Neuronal stem cell (in vitro differentiated cells): ENCODE measurements around the gene OBP2A.
A peak's percentile ranks its signal among the peaks of the same experiment; 100 is the strongest.

Experiments used
- DNase-seq: peaks from one replicate; pipeline ENCODE4 v3.0.0-alpha.2; 2013; ENCODE audit warnings: low spot score
- H2AFZ ChIP-seq: one replicate; pipeline ENCODE4 v1.6.1; 2013; ENCODE audit warnings: mild to moderate bottlenecking, low read length, inconsistent platforms
- H2AK5ac ChIP-seq: 2 replicates; pipeline ENCODE4 v1.6.1; 2013; ENCODE audit warnings: low read depth, mild to moderate bottlenecking, inconsistent platforms, low read length, moderate library complexity, mixed read lengths
- H2BK120ac ChIP-seq: 2 replicates; pipeline ENCODE4 v1.6.1; 2013; ENCODE audit warnings: low read depth, mild to moderate bottlenecking, inconsistent platforms, low read length, moderate library complexity, mixed read lengths
- H2BK12ac ChIP-seq: one replicate; pipeline ENCODE4 v1.6.1; 2013; ENCODE audit warnings: low read length, inconsistent platforms
- H2BK15ac ChIP-seq: 2 replicates; pipeline ENCODE4 v1.6.1; 2013; ENCODE audit warnings: mild to moderate bottlenecking, low read length, inconsistent platforms, mixed read lengths
- H2BK5ac ChIP-seq: one replicate; pipeline ENCODE4 v1.6.1; 2013; ENCODE audit warnings: inconsistent platforms, mild to moderate bottlenecking, low read length, moderate library complexity
- H3K14ac ChIP-seq: one replicate; pipeline ENCODE4 v1.6.1; 2013; ENCODE audit warnings: low read length, inconsistent platforms
- H3K18ac ChIP-seq: 2 replicates; pipeline ENCODE4 v1.6.1; 2013; ENCODE audit warnings: low read length, inconsistent platforms
- H3K23ac ChIP-seq: 2 replicates; pipeline ENCODE4 v1.6.1; 2013; ENCODE audit warnings: low read depth, mild to moderate bottlenecking, mixed read lengths, low read length, inconsistent platforms; ENCODE audit not compliant: poor library complexity
- H3K27ac ChIP-seq: replicated peaks from 3 replicates; pipeline ENCODE4 v1.5.1; 2013; ENCODE audit warnings: low read length, inconsistent platforms
- H3K27me3 ChIP-seq, 3 experiments: 2 replicates each; pipeline ENCODE4 v1.6.1; 2013; ENCODE audit warnings: low read length in 3 of 3, mild to moderate bottlenecking in 2 of 3, inconsistent platforms in 1 of 3, low read depth in 1 of 3, mixed read lengths in 1 of 3, moderate library complexity in 1 of 3; ENCODE audit not compliant: control insufficient read depth in 3 of 3, insufficient read depth in 3 of 3
- H3K36me3 ChIP-seq, 2 donors: replicated peaks in 1 of 2; 2 replicates each; pipeline ENCODE4 v1.6.1; 2013; ENCODE audit warnings: low read length in 2 of 2; ENCODE audit not compliant: control insufficient read depth in 2 of 2, insufficient read depth in 2 of 2
- H3K4ac ChIP-seq: 2 replicates; pipeline ENCODE4 v1.6.1; 2013; ENCODE audit warnings: inconsistent platforms, mild to moderate bottlenecking, low read length, moderate library complexity
- H3K4me1 ChIP-seq, 2 donors: 1 replicate in 1 of 2; 2 replicates in 1 of 2; pipeline ENCODE4 v1.6.1; 2013; ENCODE audit warnings: low read length in 2 of 2, low read depth in 1 of 2; ENCODE audit not compliant: control insufficient read depth in 2 of 2, insufficient read depth in 1 of 2
- H3K4me2 ChIP-seq: one replicate; pipeline ENCODE4 v1.6.1; 2013; ENCODE audit warnings: mild to moderate bottlenecking, low read length, inconsistent platforms; ENCODE audit not compliant: insufficient read depth, poor library complexity, severe bottlenecking
- H3K4me3 ChIP-seq, 2 donors: 2 replicates each; pipeline ENCODE4 v1.5.1; 2013; ENCODE audit warnings: low read length in 2 of 2, mild to moderate bottlenecking in 2 of 2, inconsistent platforms in 1 of 2, moderate library complexity in 1 of 2
- H3K79me1 ChIP-seq: one replicate; pipeline ENCODE4 v1.6.1; 2013; ENCODE audit warnings: low read depth, mild to moderate bottlenecking, inconsistent platforms, low read length, moderate library complexity
- H3K9ac ChIP-seq: one replicate; pipeline ENCODE4 v1.6.1; 2013; ENCODE audit warnings: mild to moderate bottlenecking, low read depth, low read length, inconsistent platforms; ENCODE audit not compliant: poor library complexity
- H3K9me3 ChIP-seq, 2 donors: replicated peaks in 1 of 2; 2 replicates each; pipeline versions ENCODE3 to v1.6.1; 2013; ENCODE audit warnings: low read length in 2 of 2, mild to moderate bottlenecking in 2 of 2, inconsistent platforms in 1 of 2, low read depth in 1 of 2, mixed read lengths in 1 of 2, moderate library complexity in 1 of 2; ENCODE audit not compliant: control insufficient read depth in 2 of 2, insufficient read depth in 1 of 2
- H4K8ac ChIP-seq: one replicate; pipeline ENCODE4 v1.6.1; 2013; ENCODE audit warnings: low read depth, mild to moderate bottlenecking, inconsistent platforms, low read length, moderate library complexity
- H4K91ac ChIP-seq: one replicate; pipeline ENCODE4 v1.6.1; 2013; ENCODE audit warnings: low read length, low read depth, mild to moderate bottlenecking, inconsistent platforms; ENCODE audit not compliant: poor library complexity
- whole genome bisulfite sequencing, 2 donors: extraction: QIAGEN DNeasy Blood & Tissue Kit; methylation state at CpG; one replicate each; pipeline ENCODE4 v1.1.7; 2013; ENCODE audit warnings: missing lambda C conversion rate in 2 of 2, mixed read lengths in 1 of 2; ENCODE audit not compliant: insufficient read length in 2 of 2, insufficient replicate concordance in 1 of 2; ENCODE audit errors: extremely low coverage in 2 of 2; 5-methylcytosine and 5-hydroxymethylcytosine counted together

Gene OBP2A

DNA sequence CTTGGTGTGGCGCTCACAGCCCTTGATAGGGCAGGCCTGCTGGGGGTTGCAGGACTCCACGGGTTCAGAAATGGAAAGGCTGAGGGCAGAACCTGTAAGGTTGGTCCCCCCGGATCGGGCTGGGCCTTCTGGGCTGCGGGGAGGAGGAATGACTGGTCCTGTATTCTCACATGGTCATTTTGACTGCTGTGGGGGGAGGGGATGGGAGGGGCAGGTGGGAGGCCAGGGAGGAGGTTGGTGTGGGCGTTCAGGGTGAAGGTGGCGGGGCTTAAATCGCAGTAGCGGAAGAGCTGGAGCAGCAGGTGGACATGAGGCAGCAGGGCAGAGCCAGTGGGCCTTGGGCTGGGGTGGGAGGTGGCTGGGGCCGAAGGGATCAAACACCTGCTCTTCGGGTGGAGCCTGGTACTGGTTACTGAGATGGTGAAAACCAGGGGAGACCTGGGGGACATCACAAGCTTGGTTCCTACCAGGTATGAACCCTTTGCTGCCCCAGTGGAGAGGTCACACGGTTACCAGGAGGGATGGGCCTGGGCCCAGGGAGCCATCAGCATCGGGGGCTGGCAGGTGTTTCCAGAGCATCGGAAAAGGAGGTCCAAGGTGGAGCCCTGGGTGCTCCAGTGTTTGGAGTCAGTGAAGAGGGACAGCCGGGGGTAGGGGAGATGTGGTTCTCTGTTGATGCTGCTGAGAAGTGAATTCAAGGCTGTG, 43.6 kb upstream of the OBP2A start:
- no peak overlapping the region for H4K91ac ChIP-seq
- H2AK5ac ChIP-seq, result no peak overlapping the region
- H3K9ac ChIP-seq, result no peak overlapping the region
- H3K4me2 ChIP-seq, result no peak overlapping the region
- no peak overlapping the region for H2AFZ ChIP-seq
- H2BK12ac ChIP-seq, result no peak overlapping the region
- H2BK120ac ChIP-seq, result no peak overlapping the region
- WGBS, 2 donors, result no CpG with 5 or more reads among the region's 15 CpGs
- H3K27me3 ChIP-seq, result no peaks in the 10 kb centered on the region
- peaks cover 34 to 41% of the 10 kb centered on the region in 2 donors for H3K36me3 ChIP-seq
- peaks cover 18% of the 10 kb centered on the region for H3K79me1 ChIP-seq
- peak overlapping the region in 1 of 2 donors; percentile 84 for H3K4me3 ChIP-seq
- no peak overlapping the region for H4K8ac ChIP-seq
- DNase-seq, result no peak
- H3K4ac ChIP-seq, result no peak overlapping the region
- no peak overlapping the region for H3K14ac ChIP-seq
- H2BK5ac ChIP-seq, result no peak overlapping the region
- H3K18ac ChIP-seq, result no peak overlapping the region
- H3K4me1 ChIP-seq, result peaks cover 17 to 18% of the 10 kb centered on the region in 2 donors
- H3K23ac ChIP-seq, result no peak overlapping the region
- H3K27ac ChIP-seq, result no peak overlapping the region
- H2BK15ac ChIP-seq, result no peak overlapping the region
- no peaks in the 10 kb centered on the region for H3K9me3 ChIP-seq

DNA sequence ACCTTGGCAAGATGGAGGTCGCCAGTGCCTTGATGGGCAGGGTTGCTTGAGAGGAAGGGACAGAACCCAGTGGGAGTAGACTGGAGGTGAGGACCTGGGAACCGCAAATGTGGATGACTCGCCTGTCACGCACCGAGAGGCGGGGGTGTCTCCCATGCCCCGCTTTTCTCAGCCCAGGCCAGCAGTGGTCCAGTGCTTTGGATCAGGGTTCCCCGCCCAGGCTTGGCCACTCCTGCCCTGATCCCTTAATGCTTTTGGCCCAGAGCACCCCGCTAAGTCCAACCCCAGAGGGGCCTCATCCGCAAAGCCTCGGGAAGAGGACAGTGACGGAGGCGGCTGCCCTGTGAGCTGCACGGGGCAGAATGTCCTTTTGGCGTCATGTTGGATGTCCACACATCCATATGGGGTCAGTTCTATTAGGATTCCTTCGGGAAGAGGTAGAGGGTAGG, 43.0 kb upstream of the OBP2A start:
- Histone ChIP-seq H2AK5ac (no peak overlapping the region), H3K4me3 (peak overlapping the region in 1 of 2 donors; percentile 21), H3K23ac (no peak overlapping the region), H2AFZ (no peak overlapping the region), H3K18ac (no peak overlapping the region), H3K9me3 (no peaks in the 10 kb centered on the region), H3K4me1 (peaks cover 17 to 18% of the 10 kb centered on the region in 2 donors), H3K4me2 (no peak overlapping the region), H3K4ac (no peak overlapping the region), H3K27ac (no peak overlapping the region), H2BK12ac (no peak overlapping the region), H4K8ac (no peak overlapping the region), H4K91ac (no peak overlapping the region), H2BK5ac (no peak overlapping the region), H2BK120ac (no peak overlapping the region), H3K14ac (no peak overlapping the region), H3K27me3 (no peaks in the 10 kb centered on the region), H3K9ac (no peak overlapping the region), H3K79me1 (peaks cover 18% of the 10 kb centered on the region), H2BK15ac (no peak overlapping the region), H3K36me3 (peaks cover 34 to 41% of the 10 kb centered on the region in 2 donors)
- no CpG with 5 or more reads among the region's 16 CpGs for whole genome bisulfite sequencing, 2 donors
- no peak for DNase-seq

DNA sequence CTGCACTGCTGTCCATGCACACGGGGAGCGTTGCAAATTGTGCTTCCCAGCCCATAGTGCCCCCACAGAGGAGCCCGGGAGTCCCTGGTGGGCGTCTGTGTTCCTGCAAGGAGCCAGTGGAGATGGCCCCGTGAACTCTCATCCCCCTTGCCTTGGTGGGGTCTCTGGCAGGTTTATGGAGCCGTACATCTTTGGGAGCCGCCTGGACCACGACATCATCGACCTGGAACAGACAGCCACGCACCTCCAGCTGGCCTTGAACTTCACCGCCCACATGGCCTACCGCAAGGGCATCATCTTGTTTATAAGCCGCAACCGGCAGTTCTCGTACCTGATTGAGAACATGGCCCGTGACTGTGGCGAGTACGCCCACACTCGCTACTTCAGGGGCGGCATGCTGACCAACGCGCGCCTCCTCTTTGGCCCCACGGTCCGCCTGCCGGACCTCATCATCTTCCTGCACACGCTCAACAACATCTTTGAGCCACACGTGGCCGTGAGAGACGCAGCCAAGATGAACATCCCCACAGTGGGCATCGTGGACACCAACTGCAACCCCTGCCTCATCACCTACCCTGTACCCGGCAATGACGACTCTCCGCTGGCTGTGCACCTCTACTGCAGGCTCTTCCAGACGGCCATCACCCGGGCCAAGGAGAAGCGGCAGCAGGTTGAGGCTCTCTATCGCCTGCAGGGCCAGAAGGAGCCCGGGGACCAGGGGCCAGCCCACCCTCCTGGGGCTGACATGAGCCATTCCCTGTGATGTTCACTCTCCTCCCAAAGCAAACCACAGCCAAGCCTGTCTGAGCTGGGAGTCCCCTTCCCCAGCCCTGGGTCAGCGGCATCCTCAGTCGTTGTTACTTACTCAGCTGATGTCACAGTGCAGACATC, 42.3 kb upstream of the OBP2A start:
- Histone ChIP-seq H3K36me3 (peaks cover 34 to 41% of the 10 kb centered on the region in 2 donors), H2BK5ac (no peak overlapping the region), H2AK5ac (no peak overlapping the region), H3K27ac (no peak overlapping the region), H3K27me3 (no peaks in the 10 kb centered on the region), H3K4me1 (peaks cover 17 to 18% of the 10 kb centered on the region in 2 donors), H3K4ac (no peak overlapping the region), H2BK120ac (no peak overlapping the region), H3K18ac (no peak overlapping the region), H2BK12ac (no peak overlapping the region), H3K9ac (no peak overlapping the region), H3K4me3 (peak overlapping the region in 1 of 2 donors; percentile 27), H3K9me3 (no peaks in the 10 kb centered on the region), H3K79me1 (peaks cover 18% of the 10 kb centered on the region), H4K8ac (no peak overlapping the region), H4K91ac (no peak overlapping the region), H2BK15ac (no peak overlapping the region), H2AFZ (no peak overlapping the region), H3K4me2 (no peak overlapping the region), H3K14ac (no peak overlapping the region), H3K23ac (no peak overlapping the region)
- WGBS, 2 donors, result no CpG with 5 or more reads among the region's 41 CpGs
- DNase-seq, result no peak
